NOMO-1 treated with DMSO at 0.1 percent for 48 hours (cell line): ENCODE data around the gene C6orf58.
"Not testable (repeated sequence)": the region's sequence is repeated elsewhere in the genome, so short reads cannot be mapped to it uniquely, and the experiment has no call there.

Source experiments
- DNase-seq: peaks from one replicate; lab custom pipeline; 2025; ENCODE audit not compliant: unreplicated experiment; lab: John Stamatoyannopoulos, UW

Gene C6orf58

GRCh38 chr6:127589135-127589534, 12.2 kb downstream of the C6orf58 start:
- DNase-seq: no peak

- DNase-seq: no peak
Measured at GRCh38 chr6:127590344-127590743, 13.4 kb downstream of the C6orf58 start.

- no peak for DNase-seq
Measured at GRCh38 chr6:127592964-127593363, 16.0 kb downstream of the C6orf58 start.

GRCh38 chr6:127593456-127593855, 16.5 kb downstream of the C6orf58 start:
- not testable (repeated sequence) for DNase-seq

- DNase-seq: no peak
Measured at GRCh38 chr6:127606131-127606562, 29.2 kb downstream of the C6orf58 start.

GRCh38 chr6:127608554-127609270, 31.7 kb downstream of the C6orf58 start:
- DNase-seq: no peak

GRCh38 chr6:127618729-127619128, 41.8 kb downstream of the C6orf58 start:
- DNase-seq: no peak

- no peak for DNase-seq
Measured at GRCh38 chr6:127630800-127631199, 53.8 kb downstream of the C6orf58 start.

- peak; percentile 3 for DNase-seq
Measured at GRCh38 chr6:127634178-127634577, 57.2 kb downstream of the C6orf58 start.

GRCh38 chr6:127635091-127635490, 58.1 kb downstream of the C6orf58 start:
- no peak for DNase-seq

- peak; percentile 57 for DNase-seq
Measured at GRCh38 chr6:127637830-127638409, 60.9 kb downstream of the C6orf58 start.
